Thyroid gland (tissue), 4 donors: ENCODE measurements around the gene RASSF7. TPM values are rescaled to one million over a fixed set of nuclear protein-coding genes. Genes with fewer than 3 reads are reported as not detected.
A peak's percentile ranks its signal among the peaks of the same experiment; 100 is the strongest.

Experiments
- DNase-seq, 2 donors: peaks; one replicate each; pipeline ENCODE4 v3.0.0-alpha.2; 2019
- H3K27ac ChIP-seq, 3 donors: fragments of 200-600 bp; sonication (generic); 1 replicate in 2 of 3; 2 replicates in 1 of 3; pipeline ENCODE4 v1.5.1; 2016 to 2019; ENCODE audit warnings: mild to moderate bottlenecking in 1 of 3, moderate library complexity in 1 of 3
- H3K27me3 ChIP-seq: fragments of 200-600 bp; sonication (generic); one replicate; pipeline ENCODE4 v1.5.1; 2019
- H3K36me3 ChIP-seq, 2 donors: fragments of 200-600 bp; sonication (generic); one replicate each; pipeline ENCODE4 v1.5.1; 2016 to 2019
- H3K4me1 ChIP-seq, 2 donors: fragments of 200-600 bp; sonication (generic); one replicate each; pipeline ENCODE4 v1.5.1; 2017 to 2019
- H3K4me3 ChIP-seq, 3 donors: fragments of 200-600 bp; sonication (generic); replicated peaks in 1 of 3; 1 replicate in 2 of 3; 2 replicates in 1 of 3; pipeline ENCODE4 v1.5.1; 2016; ENCODE audit warnings: mild to moderate bottlenecking in 1 of 3
- H3K9me3 ChIP-seq: fragments of 200-600 bp; sonication (generic); one replicate; pipeline ENCODE4 v1.5.1; 2017
- POLR2A ChIP-seq, 2 donors: fragments of 450-650 bp; IDR thresholded peaks; one replicate each; pipeline ENCODE4 v1.6.1; 2017; ENCODE audit warnings: antibody characterized with exemption in 2 of 2, mild to moderate bottlenecking in 2 of 2, moderate library complexity in 1 of 2
- WGBS, 2 donors: methylation state at CpG; one replicate each; pipeline ENCODE4 v1.1.5; 2017; 5-methylcytosine and 5-hydroxymethylcytosine counted together
- intact Hi-C: fragments of 100-400 bp; cut with DNase I; formaldehyde crosslinking; loops from one replicate; pipeline ENCODE4 v1.15.1; 2023
- total RNA-seq, 4 donors: library from RNA; depleted of rRNA; stranded (reverse); fragments of >200 nt; gene quantifications; one replicate each; pipeline ENCODE4 v1.2.3, GENCODE V29; 2016
- TF ChIP-seq, protein P1 (sequence below), 6 experiments: fragments of 200-600 bp in 3 of 6; fragments of 450-650 bp in 3 of 6; sonication (generic) in 3 of 6; IDR thresholded peaks; one replicate each; pipeline ENCODE4 v1.5.1; 2016 to 2019; ENCODE audit warnings: antibody characterized with exemption in 6 of 6, mild to moderate bottlenecking in 2 of 6, inconsistent platforms in 1 of 6, moderate library complexity in 1 of 6

The RASSF7 gene
- total RNA-seq, 4 donors from 2014 or later, result 18.6 to 60.0 (median 24.8) TPM

DNA sequence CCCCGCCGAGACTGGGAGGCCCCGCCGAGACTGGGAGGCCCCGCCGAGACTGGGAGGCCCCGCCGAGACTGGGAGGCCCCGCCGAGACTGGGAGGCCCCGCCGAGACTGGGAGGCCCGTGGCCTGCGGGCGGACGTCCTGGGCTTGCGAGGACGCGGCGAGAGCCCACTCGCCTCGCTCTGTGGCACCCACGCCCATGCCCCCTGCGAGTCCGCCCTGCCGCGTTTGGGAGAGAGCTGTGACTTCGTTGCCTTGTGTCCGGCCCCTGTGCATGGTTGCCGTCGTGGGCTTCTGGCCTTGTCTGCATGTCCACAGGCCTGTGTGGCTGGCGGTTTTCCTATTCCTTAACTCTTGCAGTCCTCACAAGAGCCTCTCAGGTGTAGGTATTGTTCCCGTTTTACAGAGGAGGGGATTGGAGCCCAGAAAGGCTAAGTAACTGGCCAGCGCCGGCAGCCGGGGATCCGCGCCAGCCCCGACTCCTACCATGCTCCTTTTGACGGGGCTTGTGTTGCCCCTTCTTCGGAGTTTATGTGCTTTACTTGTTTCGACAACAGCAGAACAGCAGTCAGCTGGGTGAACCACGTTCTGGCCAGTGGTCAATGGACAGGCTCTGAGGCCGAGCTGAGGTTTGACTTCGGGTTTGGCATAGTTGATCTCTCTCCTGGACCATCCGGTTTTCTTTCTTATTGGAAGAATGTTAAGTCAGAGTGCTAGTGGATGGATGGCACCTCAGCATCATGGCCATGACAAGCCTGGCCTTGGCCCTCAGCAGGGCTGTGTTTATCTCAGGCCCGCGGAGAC, 16.2 kb downstream of the RASSF7 start:
- H3K4me3 ChIP-seq, result peak overlapping the region; percentile 54 to 88 (median 71)
- intact Hi-C loops, result no loop called here
- H3K27ac ChIP-seq, result peak overlapping the region in 1 of 3 donors; percentile 23
- peaks cover 58 to 62% of the 10 kb centered on the region in 2 donors for H3K4me1 ChIP-seq
- 10 to 11% methylated on average over 18 to 20 of the region's 48 CpGs for WGBS, 2 donors
- peaks cover 0 to 8% of the 10 kb centered on the region in 2 donors for H3K36me3 ChIP-seq
- H3K27me3 ChIP-seq, result no peaks in the 10 kb centered on the region
- DNase-seq, result no peak
- TF ChIP-seq, protein P1, sequence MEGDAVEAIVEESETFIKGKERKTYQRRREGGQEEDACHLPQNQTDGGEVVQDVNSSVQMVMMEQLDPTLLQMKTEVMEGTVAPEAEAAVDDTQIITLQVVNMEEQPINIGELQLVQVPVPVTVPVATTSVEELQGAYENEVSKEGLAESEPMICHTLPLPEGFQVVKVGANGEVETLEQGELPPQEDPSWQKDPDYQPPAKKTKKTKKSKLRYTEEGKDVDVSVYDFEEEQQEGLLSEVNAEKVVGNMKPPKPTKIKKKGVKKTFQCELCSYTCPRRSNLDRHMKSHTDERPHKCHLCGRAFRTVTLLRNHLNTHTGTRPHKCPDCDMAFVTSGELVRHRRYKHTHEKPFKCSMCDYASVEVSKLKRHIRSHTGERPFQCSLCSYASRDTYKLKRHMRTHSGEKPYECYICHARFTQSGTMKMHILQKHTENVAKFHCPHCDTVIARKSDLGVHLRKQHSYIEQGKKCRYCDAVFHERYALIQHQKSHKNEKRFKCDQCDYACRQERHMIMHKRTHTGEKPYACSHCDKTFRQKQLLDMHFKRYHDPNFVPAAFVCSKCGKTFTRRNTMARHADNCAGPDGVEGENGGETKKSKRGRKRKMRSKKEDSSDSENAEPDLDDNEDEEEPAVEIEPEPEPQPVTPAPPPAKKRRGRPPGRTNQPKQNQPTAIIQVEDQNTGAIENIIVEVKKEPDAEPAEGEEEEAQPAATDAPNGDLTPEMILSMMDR (IDR thresholded peaks at IDR 0.05), result no peak
- TF ChIP-seq POLR2A (IDR thresholded peaks at IDR 0.05), result no peak
- H3K9me3 ChIP-seq, result no peaks in the 10 kb centered on the region

DNA sequence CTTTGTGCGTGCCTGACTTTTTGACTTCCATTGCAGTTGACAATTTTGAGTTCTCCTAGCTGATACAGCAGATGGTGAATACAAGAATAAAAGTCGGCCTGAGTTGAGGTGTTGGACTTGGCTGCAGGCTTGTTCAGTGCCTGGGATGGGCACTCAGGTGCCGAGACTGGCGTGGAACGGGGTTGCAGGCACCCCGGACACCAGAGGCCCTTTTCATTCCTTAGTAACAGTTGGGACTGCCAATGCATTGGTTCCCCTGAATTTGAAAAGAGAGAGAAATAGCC, 16.8 kb downstream of the RASSF7 start:
- no peak for DNase-seq
- H3K27me3 ChIP-seq, result no peaks in the 10 kb centered on the region
- no peak for TF ChIP-seq POLR2A (IDR thresholded peaks at IDR 0.05)
- TF ChIP-seq, protein P1 (IDR thresholded peaks at IDR 0.05), result no peak
- H3K9me3 ChIP-seq, result no peaks in the 10 kb centered on the region
- 58 to 66% methylated on average over 6 of the region's 6 CpGs for WGBS, 2 donors
- intact Hi-C loops, result no loop called here
- peaks cover 0 to 12% of the 10 kb centered on the region in 2 donors for H3K36me3 ChIP-seq
- H3K4me3 ChIP-seq, result peak overlapping the region; percentile 54 to 88 (median 71)
- H3K27ac ChIP-seq, result peak overlapping the region in 1 of 3 donors; percentile 23
- peaks cover 53 to 57% of the 10 kb centered on the region in 2 donors for H3K4me1 ChIP-seq

DNA sequence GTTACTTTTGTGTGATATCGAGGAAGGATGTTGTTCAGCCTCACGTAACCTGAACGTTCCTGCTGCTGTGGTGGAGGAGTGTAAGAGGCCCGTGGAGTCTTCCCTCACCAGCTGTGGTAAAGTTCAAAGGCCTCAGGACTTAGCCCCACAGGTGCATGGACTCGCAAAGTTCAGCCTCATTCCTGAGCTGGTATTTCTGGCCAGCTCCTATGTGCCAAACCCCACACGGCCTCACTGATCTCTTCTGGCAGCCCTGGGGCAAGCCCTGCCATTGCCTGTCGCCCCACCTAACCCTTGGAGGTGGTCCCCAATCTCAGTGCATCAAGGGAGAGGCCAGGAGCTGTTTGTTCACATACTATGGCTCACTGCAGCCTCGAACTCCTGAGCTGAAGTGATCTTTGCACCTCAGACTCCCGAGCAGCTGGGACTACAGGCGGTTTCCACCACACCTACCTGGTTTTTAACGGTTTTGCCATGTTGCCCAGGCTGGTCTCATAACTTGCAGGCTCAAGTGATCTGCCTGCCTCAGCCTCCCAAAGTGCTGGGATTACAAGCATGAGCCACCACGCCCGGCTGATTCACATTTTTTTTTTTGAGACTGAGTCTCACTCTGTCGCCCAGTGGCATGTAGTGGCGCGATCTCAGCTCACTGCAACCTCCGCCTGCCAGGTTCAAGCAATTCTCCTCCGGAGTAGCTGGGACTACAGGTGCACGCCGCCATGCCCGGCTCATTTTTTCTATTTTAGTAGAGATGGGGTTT, 17.7 kb downstream of the RASSF7 start:
- intact Hi-C loops, result no loop called here
- Histone ChIP-seq H3K9me3 (no peaks in the 10 kb centered on the region), H3K27ac (no peak overlapping the region), H3K4me1 (peaks cover 44 to 48% of the 10 kb centered on the region in 2 donors), H3K27me3 (no peaks in the 10 kb centered on the region), H3K36me3 (peaks cover 6 to 15% of the 10 kb centered on the region in 2 donors), H3K4me3 (peak overlapping the region in 1 of 3 donors; percentile 88)
- DNase-seq, result no peak
- no peak for TF ChIP-seq POLR2A (IDR thresholded peaks at IDR 0.05)
- TF ChIP-seq, protein P1 (IDR thresholded peaks at IDR 0.05), result no peak
- 76 to 79% methylated on average over 15 to 19 of the region's 21 CpGs for WGBS, 2 donors

DNA sequence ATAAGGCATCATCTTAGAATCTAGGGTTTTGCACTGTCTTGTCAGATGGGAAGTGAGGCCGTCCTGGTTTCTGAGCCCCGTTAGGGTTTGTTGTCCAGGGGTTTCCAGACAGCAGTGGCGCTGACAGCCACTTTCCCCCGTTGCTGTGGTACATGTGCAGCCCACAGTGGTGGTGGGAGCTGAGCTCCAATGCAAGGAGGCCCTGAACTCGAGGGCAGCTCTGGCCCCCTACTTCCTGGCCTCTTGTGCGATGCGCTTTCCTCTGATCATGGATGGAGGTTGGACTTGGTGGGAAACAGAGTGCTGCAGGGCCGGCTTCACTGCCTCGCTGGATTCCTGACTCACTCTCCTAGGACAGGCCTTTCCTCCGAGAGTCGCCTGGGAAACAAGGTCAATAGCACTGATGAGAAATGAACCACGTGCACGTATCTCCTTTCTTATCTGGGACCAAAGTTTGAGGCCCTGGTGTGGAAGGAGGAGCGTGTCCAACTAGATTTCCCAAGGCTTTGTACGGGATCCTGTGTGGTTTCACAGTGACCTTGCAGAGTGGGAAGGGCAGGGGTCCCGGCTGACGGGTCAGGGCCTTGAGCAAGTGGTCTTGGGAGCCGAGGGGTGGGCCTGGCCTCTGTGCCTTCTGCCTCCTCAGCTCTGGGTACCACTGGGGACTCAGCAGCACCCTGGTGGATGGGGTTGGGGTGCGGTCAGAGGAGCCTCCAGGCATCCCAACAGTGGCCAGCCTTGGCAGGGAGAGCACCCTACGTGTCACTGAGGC, 19.2 kb downstream of the RASSF7 start:
- no peak for DNase-seq
- intact Hi-C loops, result no loop called here
- Histone ChIP-seq H3K4me1 (peaks cover 32 to 38% of the 10 kb centered on the region in 2 donors), H3K27ac (no peak overlapping the region), H3K4me3 (no peak overlapping the region), H3K9me3 (no peaks in the 10 kb centered on the region), H3K36me3 (peaks cover 13 to 17% of the 10 kb centered on the region in 2 donors), H3K27me3 (no peaks in the 10 kb centered on the region)
- 84 to 88% methylated on average over 17 to 20 of the region's 20 CpGs for WGBS, 2 donors
- TF ChIP-seq, protein P1 (IDR thresholded peaks at IDR 0.05), result no peak
- TF ChIP-seq POLR2A (IDR thresholded peaks at IDR 0.05), result no peak
